Smooth muscle cell (in vitro differentiated cells): ENCODE measurements around the gene ZNF407. TPM values are rescaled to one million over a fixed set of nuclear protein-coding genes. Genes with fewer than 3 reads are reported as not detected.

Experiments
- DNase-seq: peaks from one replicate; lab custom pipeline; 2025; ENCODE audit not compliant: unreplicated experiment; lab: John Stamatoyannopoulos, UW
- H2AFZ ChIP-seq: fragments of 200-600 bp; sonication (generic); 2 replicates; pipeline ENCODE4 v1.6.0; 2016; ENCODE audit warnings: antibody characterized with exemption, low read depth, mild to moderate bottlenecking
- H3F3A ChIP-seq: fragments of 200-600 bp; sonication (generic); 2 replicates; pipeline ENCODE4 v1.6.0; 2017; ENCODE audit warnings: antibody characterized with exemption, low read depth
- H3K27ac ChIP-seq: fragments of 200-600 bp; sonication (generic); 2 replicates; pipeline ENCODE4 v1.5.1; 2016; ENCODE audit warnings: low read depth, mild to moderate bottlenecking
- H3K27me3 ChIP-seq: fragments of 200-600 bp; sonication (generic); 2 replicates; pipeline ENCODE4 v1.6.1; 2016; ENCODE audit warnings: low read depth, mild to moderate bottlenecking
- H3K36me3 ChIP-seq: fragments of 200-600 bp; sonication (generic); 2 replicates; pipeline ENCODE4 v1.5.1; 2016; ENCODE audit warnings: low read depth
- H3K4me1 ChIP-seq: fragments of 200-600 bp; sonication (generic); 2 replicates; pipeline ENCODE4 v1.5.1; 2016; ENCODE audit warnings: low read depth
- H3K4me2 ChIP-seq: fragments of 200-600 bp; sonication (generic); 2 replicates; pipeline ENCODE4 v1.6.0; 2016; ENCODE audit warnings: mild to moderate bottlenecking
- H3K4me3 ChIP-seq: fragments of 200-600 bp; sonication (generic); 2 replicates; pipeline ENCODE4 v1.5.1; 2016; ENCODE audit warnings: mild to moderate bottlenecking
- H3K79me2 ChIP-seq: fragments of 200-600 bp; sonication (generic); 2 replicates; pipeline ENCODE4 v1.6.0; 2016; ENCODE audit warnings: low read depth, mild to moderate bottlenecking
- H3K9ac ChIP-seq: fragments of 200-600 bp; sonication (generic); 2 replicates; pipeline ENCODE4 v1.6.0; 2016; ENCODE audit warnings: low read depth
- H3K9me3 ChIP-seq: fragments of 200-600 bp; sonication (generic); replicated peaks from 2 replicates; pipeline ENCODE4 v1.5.1; 2016; ENCODE audit warnings: low read depth
- H4K20me1 ChIP-seq: fragments of 200-600 bp; sonication (generic); 2 replicates; pipeline ENCODE4 v1.6.0; 2016; ENCODE audit warnings: low read depth
- WGBS: methylation state at CpG from one replicate; pipeline ENCODE4 v1.1.7; 2016; ENCODE audit warnings: low lambda C conversion rate; 5-methylcytosine and 5-hydroxymethylcytosine counted together
- polyA plus RNA-seq: library from polyadenylated mRNA; unstranded; fragments of >200 nt; fragmentation: Nextera tagmentation; extraction: Ambion mirVana; gene quantifications from 2 replicates; pipeline ENCODE4 v1.2.1, GENCODE V29; 2016
- total RNA-seq: library from RNA; depleted of rRNA; stranded (reverse); fragments of >200 nt; gene quantifications from 2 replicates; pipeline ENCODE4 v1.2.3, GENCODE V29; 2014
- TF ChIP-seq, protein P1 (sequence below): fragments of 200-600 bp; sonication (generic); IDR thresholded peaks from 2 replicates; pipeline ENCODE4 v1.5.1; 2017; ENCODE audit warnings: borderline replicate concordance, mild to moderate bottlenecking, antibody characterized with exemption; ENCODE audit not compliant: insufficient read depth, poor library complexity, severe bottlenecking

Gene ZNF407
- total and polyA plus RNA-seq, 2 experiments from 2014 or later = 4.5 to 11.5 TPM

DNA sequence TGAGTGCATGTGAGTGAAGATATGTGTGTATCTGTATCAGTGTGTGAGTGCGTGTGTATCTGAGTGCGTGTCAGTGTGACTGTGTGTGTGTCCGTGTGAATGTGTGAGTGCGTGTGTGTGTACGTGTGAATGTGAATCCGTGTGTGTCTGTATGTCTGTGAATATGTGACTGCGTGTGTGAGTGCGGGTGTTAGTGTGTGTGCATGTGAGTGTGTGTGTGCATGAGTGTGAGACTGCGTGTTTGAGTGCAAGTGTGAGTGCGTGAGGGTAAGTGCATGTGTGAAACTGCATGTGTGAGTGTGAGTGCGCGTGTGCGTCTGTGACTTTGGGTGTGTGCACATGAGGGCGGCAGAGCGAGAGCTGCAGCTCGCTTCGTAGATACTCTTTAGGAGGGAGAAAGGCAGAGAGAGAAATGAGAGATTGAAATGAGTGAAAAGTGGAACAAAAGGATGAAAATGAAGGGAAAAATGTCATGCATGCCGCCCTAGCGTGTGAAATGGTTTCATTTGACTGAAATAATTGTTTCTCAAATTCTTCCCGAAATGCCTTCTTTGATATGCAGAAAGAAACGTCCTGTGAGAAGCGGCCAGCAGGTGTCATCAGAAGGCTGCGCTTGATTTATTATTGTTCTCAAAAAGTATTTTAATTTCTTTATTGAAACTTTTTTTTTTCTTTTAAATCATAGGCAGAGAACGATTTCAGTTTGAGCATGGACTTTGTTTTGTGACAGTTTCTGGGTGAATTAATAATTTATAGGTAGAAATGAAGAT lies 25.6 kb downstream of the ZNF407 start:
- Histone ChIP-seq H3K9ac (no peak overlapping the region), H3K36me3 (no peaks in the 10 kb centered on the region), H3K4me2 (no peak overlapping the region), H3K4me1 (no peaks in the 10 kb centered on the region), H3K4me3 (no peak overlapping the region), H3K27ac (no peak overlapping the region), H3K79me2 (peaks cover 27% of the 10 kb centered on the region), H3K27me3 (no peaks in the 10 kb centered on the region), H4K20me1 (peaks cover 22% of the 10 kb centered on the region), H2AFZ (no peak overlapping the region), H3K9me3 (no peaks in the 10 kb centered on the region), H3F3A (no peaks in the 10 kb centered on the region)
- TF ChIP-seq, protein P1, sequence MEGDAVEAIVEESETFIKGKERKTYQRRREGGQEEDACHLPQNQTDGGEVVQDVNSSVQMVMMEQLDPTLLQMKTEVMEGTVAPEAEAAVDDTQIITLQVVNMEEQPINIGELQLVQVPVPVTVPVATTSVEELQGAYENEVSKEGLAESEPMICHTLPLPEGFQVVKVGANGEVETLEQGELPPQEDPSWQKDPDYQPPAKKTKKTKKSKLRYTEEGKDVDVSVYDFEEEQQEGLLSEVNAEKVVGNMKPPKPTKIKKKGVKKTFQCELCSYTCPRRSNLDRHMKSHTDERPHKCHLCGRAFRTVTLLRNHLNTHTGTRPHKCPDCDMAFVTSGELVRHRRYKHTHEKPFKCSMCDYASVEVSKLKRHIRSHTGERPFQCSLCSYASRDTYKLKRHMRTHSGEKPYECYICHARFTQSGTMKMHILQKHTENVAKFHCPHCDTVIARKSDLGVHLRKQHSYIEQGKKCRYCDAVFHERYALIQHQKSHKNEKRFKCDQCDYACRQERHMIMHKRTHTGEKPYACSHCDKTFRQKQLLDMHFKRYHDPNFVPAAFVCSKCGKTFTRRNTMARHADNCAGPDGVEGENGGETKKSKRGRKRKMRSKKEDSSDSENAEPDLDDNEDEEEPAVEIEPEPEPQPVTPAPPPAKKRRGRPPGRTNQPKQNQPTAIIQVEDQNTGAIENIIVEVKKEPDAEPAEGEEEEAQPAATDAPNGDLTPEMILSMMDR = peak; percentile 45
- no peak for DNase-seq
- WGBS = 70% methylated on average over 24 of the region's 24 CpGs

DNA sequence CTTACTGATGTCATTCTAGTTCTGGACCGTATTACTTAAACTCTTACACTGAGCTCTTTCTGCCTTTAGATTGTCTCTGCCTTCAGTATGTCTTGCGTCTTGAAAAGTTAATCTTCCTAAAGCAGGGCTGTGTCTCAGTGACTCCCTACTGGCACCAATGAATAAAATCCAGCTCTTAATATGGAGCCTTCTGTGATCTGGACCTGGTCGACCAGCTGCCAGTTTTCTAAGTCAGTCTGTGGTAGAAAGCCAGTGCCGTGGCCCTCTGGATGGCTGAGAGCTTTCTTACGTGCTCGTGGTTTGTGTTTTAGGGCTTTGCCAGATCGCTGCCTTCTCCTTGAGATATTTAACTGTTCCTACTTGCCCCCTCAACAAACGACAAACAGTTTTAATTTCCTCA lies 26.8 kb downstream of the ZNF407 start:
- Histone ChIP-seq H3K36me3 (no peaks in the 10 kb centered on the region), H3K79me2 (peaks cover 28% of the 10 kb centered on the region), H2AFZ (no peak overlapping the region), H3K4me2 (peak overlapping the region; percentile 0), H3K9ac (no peak overlapping the region), H3K27me3 (no peaks in the 10 kb centered on the region), H4K20me1 (peaks cover 22% of the 10 kb centered on the region), H3K4me1 (no peaks in the 10 kb centered on the region), H3K27ac (no peak overlapping the region), H3K4me3 (no peak overlapping the region), H3F3A (no peaks in the 10 kb centered on the region), H3K9me3 (no peaks in the 10 kb centered on the region)
- TF ChIP-seq, protein P1 = no peak
- no peak for DNase-seq
- 66% methylated on average over 8 of the region's 8 CpGs for WGBS

DNA sequence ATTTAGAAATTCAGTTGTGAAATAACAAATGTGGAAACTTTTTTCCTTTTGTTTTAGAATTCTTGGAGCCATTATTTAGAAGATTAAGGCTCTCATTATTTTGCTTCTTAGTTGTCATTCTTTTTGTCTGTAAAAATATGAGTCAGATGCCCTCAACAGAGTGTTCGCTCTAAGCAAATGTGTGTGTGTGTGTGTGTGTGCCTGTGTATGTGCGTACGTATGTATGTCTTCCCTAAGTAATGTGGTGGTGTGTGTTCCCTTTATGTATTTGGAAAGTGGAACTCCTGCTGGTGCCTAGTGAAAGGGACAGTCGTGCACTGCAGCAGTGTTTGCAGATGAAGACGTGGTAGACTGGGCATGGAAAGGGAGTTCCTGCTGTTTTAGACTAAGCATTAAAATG lies 27.5 kb downstream of the ZNF407 start:
- Histone ChIP-seq H3K36me3 (no peaks in the 10 kb centered on the region), H3K27me3 (no peaks in the 10 kb centered on the region), H3F3A (no peaks in the 10 kb centered on the region), H3K4me2 (no peak overlapping the region), H3K9ac (no peak overlapping the region), H3K4me1 (no peaks in the 10 kb centered on the region), H3K4me3 (no peak overlapping the region), H4K20me1 (peaks cover 20% of the 10 kb centered on the region), H3K9me3 (no peaks in the 10 kb centered on the region), H2AFZ (no peak overlapping the region), H3K27ac (no peak overlapping the region), H3K79me2 (peaks cover 25% of the 10 kb centered on the region)
- TF ChIP-seq, protein P1 = no peak
- DNase-seq = no peak
- WGBS = 65% methylated on average over 5 of the region's 5 CpGs
